ENCODE measurements around the gene RNPS1.
"Not testable (repeated sequence)": the region's sequence is repeated elsewhere in the genome, so short reads cannot be mapped to it uniquely, and the experiment has no call there.

DNA sequence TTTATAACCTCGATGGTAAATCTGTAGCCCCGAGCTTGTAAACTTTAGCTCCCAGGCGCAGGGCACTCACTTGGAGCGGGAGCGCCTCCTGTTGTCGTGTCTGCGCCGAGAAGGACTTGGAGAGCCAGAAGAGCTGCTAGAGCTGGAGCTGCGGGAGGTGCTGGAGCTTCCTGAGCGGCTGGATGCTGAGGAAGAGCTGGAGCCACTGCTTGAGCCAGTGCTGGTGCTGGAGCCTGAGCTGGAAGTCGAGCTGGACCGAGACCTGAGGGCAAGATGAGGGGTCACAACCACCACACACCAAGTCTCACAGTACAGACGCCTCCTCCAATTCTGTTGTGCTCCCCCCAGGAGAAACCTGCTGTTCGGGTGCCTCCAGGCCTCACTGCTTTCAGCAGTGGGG is 4.9 kb downstream of the RNPS1 start:
- TF ChIP-seq, protein P1, sequence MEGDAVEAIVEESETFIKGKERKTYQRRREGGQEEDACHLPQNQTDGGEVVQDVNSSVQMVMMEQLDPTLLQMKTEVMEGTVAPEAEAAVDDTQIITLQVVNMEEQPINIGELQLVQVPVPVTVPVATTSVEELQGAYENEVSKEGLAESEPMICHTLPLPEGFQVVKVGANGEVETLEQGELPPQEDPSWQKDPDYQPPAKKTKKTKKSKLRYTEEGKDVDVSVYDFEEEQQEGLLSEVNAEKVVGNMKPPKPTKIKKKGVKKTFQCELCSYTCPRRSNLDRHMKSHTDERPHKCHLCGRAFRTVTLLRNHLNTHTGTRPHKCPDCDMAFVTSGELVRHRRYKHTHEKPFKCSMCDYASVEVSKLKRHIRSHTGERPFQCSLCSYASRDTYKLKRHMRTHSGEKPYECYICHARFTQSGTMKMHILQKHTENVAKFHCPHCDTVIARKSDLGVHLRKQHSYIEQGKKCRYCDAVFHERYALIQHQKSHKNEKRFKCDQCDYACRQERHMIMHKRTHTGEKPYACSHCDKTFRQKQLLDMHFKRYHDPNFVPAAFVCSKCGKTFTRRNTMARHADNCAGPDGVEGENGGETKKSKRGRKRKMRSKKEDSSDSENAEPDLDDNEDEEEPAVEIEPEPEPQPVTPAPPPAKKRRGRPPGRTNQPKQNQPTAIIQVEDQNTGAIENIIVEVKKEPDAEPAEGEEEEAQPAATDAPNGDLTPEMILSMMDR (IDR thresholded peaks at IDR 0.05): not testable (repeated sequence)
- TF ChIP-seq POLR2A (IDR thresholded peaks at IDR 0.05); POLR2AphosphoS5 (IDR thresholded peaks at IDR 0.05; ENCODE audit: insufficient read depth in 1 of 2, low read depth in 1 of 2): not testable (repeated sequence)
